ENCODE data around the gene LRRC41.

The LRRC41 gene

GRCh38 chr1:46301406-46301807 lies 2.0 kb downstream of the LRRC41 start:
- DNase-seq, result peak in 1 of 42 donors; percentile 26
- intact Hi-C loops (cut with DNase I), result loop anchor here (5.0 kb wide), 1 partner anchor 41 kb away; the partner anchor contains the start of gene NSUN4

GRCh38 chr1:46300673-46301405 lies 2.6 kb downstream of the LRRC41 start:
- intact Hi-C loops (cut with DNase I), result loop anchor here (5.0 kb wide), 1 partner anchor 41 kb away; the partner anchor contains the start of gene NSUN4
- DNase-seq, result peak in 2 of 42 donors; percentile 7 to 8

- intact Hi-C loops (cut with DNase I), result no loop called here
- DNase-seq, result no peak
These were observed 5.0 kb downstream of the LRRC41 start for GRCh38 chr1:46298387-46298786.

DNA sequence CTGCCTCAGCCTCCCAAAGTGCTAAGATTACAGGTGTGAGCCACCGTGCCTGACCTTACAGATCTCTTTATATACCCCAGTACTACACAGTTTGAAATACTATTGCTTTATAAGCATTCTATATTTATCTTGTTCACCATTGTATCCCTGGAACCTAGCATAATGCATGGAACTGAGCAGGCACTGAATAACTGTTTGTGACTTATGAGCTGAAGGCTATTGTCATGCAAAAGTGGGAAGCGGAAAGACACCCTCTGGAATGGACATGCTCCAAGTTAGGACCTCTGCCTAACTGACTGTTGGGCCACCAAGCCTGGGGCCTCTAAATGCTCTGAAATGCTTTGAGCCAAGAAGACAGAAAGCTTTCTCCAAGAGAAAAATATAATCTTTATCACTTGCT lies 8.1 kb downstream of the LRRC41 start:
- no peak for DNase-seq
- intact Hi-C loops (cut with DNase I), result no loop called here

- intact Hi-C loops (cut with DNase I), result no loop called here
- DNase-seq, result no peak
These were observed 13.4 kb downstream of the LRRC41 start for GRCh38 chr1:46289976-46290375.

- no peak for DNase-seq
- intact Hi-C loops (cut with DNase I), result no loop called here
These were observed 14.3 kb downstream of the LRRC41 start for GRCh38 chr1:46289134-46289494.

DNA sequence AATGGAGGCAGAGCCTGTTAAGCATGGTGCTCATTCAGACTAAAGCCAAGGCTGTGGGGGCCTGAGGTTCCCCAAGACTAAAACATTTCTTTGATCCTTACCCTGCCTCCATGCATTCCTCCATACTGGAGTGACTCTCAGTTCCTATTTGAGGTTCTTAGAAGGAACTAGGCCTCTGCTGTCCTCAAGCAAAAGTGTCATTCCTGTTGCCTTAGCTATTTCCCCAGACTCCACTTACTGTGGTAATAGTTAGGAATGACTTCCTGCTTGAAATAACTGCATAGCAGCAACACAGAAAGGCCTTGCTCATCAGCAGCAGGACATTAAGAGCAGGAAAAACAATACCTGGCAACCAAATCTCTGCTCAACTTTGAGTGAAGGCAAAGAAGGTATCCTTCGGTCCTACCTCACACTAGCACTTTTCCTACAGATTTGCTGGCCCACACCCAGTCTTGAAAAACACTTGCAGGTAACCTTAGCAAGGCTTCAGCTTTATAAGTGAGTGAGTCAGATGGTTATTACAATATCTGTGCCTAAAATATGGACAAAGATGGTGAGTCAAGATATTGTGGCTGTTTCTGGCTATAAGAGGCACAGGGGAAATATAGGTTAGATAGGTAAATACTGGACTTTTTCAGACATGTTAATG lies 14.8 kb downstream of the LRRC41 start:
- intact Hi-C loops (cut with DNase I), result no loop called here
- no peak for DNase-seq

GRCh38 chr1:46285730-46286477 lies 17.5 kb downstream of the LRRC41 start:
- no peak for DNase-seq
- intact Hi-C loops (cut with DNase I), result no loop called here

DNA sequence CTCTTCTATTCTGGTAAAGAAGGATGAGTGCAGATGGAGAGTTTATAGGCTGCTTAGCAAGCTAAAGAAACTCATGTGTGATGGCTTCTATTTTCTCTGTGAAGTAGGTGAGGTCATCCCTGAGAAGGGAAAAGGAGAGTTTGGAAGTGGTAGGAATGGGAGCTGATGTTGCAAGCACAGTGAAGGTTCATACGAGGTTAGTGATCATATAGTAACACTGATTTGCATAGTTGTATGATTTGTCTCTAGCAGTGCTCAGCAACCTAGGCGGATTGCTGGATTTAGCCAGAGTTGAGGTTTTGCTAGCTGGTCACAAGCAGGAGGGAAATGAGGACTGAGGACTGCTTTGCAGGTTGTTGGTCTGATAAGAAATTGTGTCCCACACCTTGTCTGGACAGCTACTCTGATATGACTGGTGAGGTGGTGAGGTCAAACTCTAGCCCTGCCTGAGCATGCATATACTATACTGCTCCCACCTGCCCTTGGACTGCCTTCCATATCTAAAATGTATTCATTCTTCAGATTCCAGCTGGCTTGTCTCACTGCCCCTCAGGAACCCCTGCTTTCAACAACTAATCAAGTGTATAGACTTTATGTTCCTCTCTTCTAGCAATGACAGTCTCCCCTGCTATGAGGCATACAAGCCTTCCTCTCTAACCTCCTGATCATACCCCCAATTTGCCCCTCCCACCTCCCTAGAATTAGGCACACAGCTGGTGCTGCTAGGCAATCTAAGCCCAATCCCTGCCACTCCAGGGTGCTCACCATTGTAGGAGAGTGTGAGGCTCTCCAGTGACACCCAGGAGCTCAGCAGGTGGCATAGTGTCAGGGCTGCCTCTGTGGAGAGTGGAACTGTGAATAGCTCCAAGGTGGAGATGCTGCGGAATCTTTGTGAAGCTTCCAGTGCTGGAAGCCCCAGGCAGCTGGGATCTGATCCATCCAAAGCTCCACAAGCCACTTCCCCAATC lies 18.5 kb downstream of the LRRC41 start:
- intact Hi-C loops (cut with DNase I), result no loop called here
- no peak for DNase-seq

DNA sequence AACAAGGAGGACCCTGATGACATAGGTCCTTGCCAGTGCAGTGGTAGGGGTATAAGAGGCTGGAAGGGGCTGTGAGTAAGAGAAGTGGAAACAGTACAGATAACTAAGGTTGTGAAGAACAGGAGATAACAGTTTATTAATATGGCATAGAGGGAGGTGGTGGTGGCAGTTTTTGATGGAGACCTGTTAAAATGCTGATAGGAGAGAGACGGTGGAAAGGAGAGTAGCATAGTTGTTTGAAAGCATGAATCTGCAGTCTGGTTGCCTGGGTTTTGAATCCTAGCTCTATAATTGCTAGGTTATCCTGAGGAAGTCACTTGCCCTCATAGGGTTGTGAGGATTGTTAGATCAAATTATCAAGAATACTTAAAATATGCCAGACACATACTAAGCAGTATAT lies 19.4 kb downstream of the LRRC41 start:
- intact Hi-C loops (cut with DNase I), result no loop called here
- no peak for DNase-seq

- DNase-seq, result no peak
- intact Hi-C loops (cut with DNase I), result no loop called here
These were observed 22.4 kb downstream of the LRRC41 start for GRCh38 chr1:46281021-46281420.

GRCh38 chr1:46280092-46280491 lies 23.3 kb downstream of the LRRC41 start:
- intact Hi-C loops (cut with DNase I), result no loop called here
- DNase-seq, result no peak

- intact Hi-C loops (cut with DNase I), result no loop called here
- DNase-seq, result peak in 4 of 42 donors; percentile 6 to 43 (median 25)
These were observed 24.6 kb downstream of the LRRC41 start for GRCh38 chr1:46278807-46279206.

- peak in 1 of 42 donors; percentile 42 for DNase-seq
- intact Hi-C loops (cut with DNase I), result no loop called here
These were observed 25.6 kb downstream of the LRRC41 start for GRCh38 chr1:46277658-46278373.

DNA sequence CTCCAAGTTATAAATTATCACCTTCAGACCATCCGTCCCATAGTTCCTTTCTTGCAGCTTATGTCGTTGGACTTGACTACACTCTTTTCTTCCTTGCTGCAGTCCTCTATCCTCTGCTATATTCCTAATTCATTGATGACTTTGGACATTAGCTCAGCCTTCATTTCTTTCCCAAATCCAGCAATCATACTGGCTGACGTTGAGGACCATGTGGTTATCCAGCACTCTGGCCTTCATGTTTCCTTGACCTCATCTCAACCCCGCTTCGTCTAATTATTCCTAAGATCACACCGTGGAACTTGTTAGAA lies 28.4 kb downstream of the LRRC41 start:
- intact Hi-C loops (cut with DNase I), result no loop called here
- DNase-seq, result no peak

- intact Hi-C loops (cut with DNase I), result no loop called here
- DNase-seq, result no peak
These were observed 29.0 kb downstream of the LRRC41 start for GRCh38 chr1:46274225-46275029.

- intact Hi-C loops (cut with DNase I), result no loop called here
- DNase-seq, result no peak
These were observed 34.8 kb downstream of the LRRC41 start for GRCh38 chr1:46268578-46268977.

- intact Hi-C loops (cut with DNase I), result no loop called here
These were observed 40.3 kb downstream of the LRRC41 start for GRCh38 chr1:46263146-46263545.

More at GRCh38 chr1:46263146-46263545, 40.3 kb downstream of the LRRC41 start:
- no peak for DNase-seq

Measured in head of caudate nucleus (tissue), 42 donors.